Smooth muscle cell (in vitro differentiated cells): Measurements from ENCODE around the gene MAPKAP1. TPM values are rescaled to one million over a fixed set of nuclear protein-coding genes. Genes with fewer than 3 reads are reported as not detected.

ENCODE experiments used
- DNase-seq: peaks from one replicate; lab custom pipeline; 2025; ENCODE audit not compliant: unreplicated experiment; lab: John Stamatoyannopoulos, UW
- H2AFZ ChIP-seq: fragments of 200-600 bp; sonication (generic); 2 replicates; pipeline ENCODE4 v1.6.0; 2016; ENCODE audit warnings: antibody characterized with exemption, low read depth, mild to moderate bottlenecking
- H3F3A ChIP-seq: fragments of 200-600 bp; sonication (generic); 2 replicates; pipeline ENCODE4 v1.6.0; 2017; ENCODE audit warnings: antibody characterized with exemption, low read depth
- H3K27ac ChIP-seq: fragments of 200-600 bp; sonication (generic); 2 replicates; pipeline ENCODE4 v1.5.1; 2016; ENCODE audit warnings: low read depth, mild to moderate bottlenecking
- H3K27me3 ChIP-seq: fragments of 200-600 bp; sonication (generic); 2 replicates; pipeline ENCODE4 v1.6.1; 2016; ENCODE audit warnings: low read depth, mild to moderate bottlenecking
- H3K36me3 ChIP-seq: fragments of 200-600 bp; sonication (generic); 2 replicates; pipeline ENCODE4 v1.5.1; 2016; ENCODE audit warnings: low read depth
- H3K4me1 ChIP-seq: fragments of 200-600 bp; sonication (generic); 2 replicates; pipeline ENCODE4 v1.5.1; 2016; ENCODE audit warnings: low read depth
- H3K4me2 ChIP-seq: fragments of 200-600 bp; sonication (generic); 2 replicates; pipeline ENCODE4 v1.6.0; 2016; ENCODE audit warnings: mild to moderate bottlenecking
- H3K4me3 ChIP-seq: fragments of 200-600 bp; sonication (generic); 2 replicates; pipeline ENCODE4 v1.5.1; 2016; ENCODE audit warnings: mild to moderate bottlenecking
- H3K79me2 ChIP-seq: fragments of 200-600 bp; sonication (generic); 2 replicates; pipeline ENCODE4 v1.6.0; 2016; ENCODE audit warnings: low read depth, mild to moderate bottlenecking
- H3K9ac ChIP-seq: fragments of 200-600 bp; sonication (generic); 2 replicates; pipeline ENCODE4 v1.6.0; 2016; ENCODE audit warnings: low read depth
- H3K9me3 ChIP-seq: fragments of 200-600 bp; sonication (generic); replicated peaks from 2 replicates; pipeline ENCODE4 v1.5.1; 2016; ENCODE audit warnings: low read depth
- H4K20me1 ChIP-seq: fragments of 200-600 bp; sonication (generic); 2 replicates; pipeline ENCODE4 v1.6.0; 2016; ENCODE audit warnings: low read depth
- CTCF ChIP-seq: fragments of 200-600 bp; sonication (generic); IDR thresholded peaks from 2 replicates; pipeline ENCODE4 v1.5.1; 2017; ENCODE audit warnings: borderline replicate concordance, mild to moderate bottlenecking, antibody characterized with exemption; ENCODE audit not compliant: insufficient read depth, poor library complexity, severe bottlenecking
- WGBS: methylation state at CpG from one replicate; pipeline ENCODE4 v1.1.7; 2016; ENCODE audit warnings: low lambda C conversion rate; 5-methylcytosine and 5-hydroxymethylcytosine counted together
- polyA plus RNA-seq: library from polyadenylated mRNA; unstranded; fragments of >200 nt; fragmentation: Nextera tagmentation; extraction: Ambion mirVana; gene quantifications from 2 replicates; pipeline ENCODE4 v1.2.1, GENCODE V29; 2016
- total RNA-seq: library from RNA; depleted of rRNA; stranded (reverse); fragments of >200 nt; gene quantifications from 2 replicates; pipeline ENCODE4 v1.2.3, GENCODE V29; 2014

The MAPKAP1 gene
- total and polyA plus RNA-seq, 2 experiments from 2014 or later = 50.1 to 74.5 TPM

GRCh38 chr9:125470189-125470588, 236.8 kb downstream of the MAPKAP1 start:
- Histone ChIP-seq H3K27me3 (no peaks in the 10 kb centered on the region), H3K79me2 (no peaks in the 10 kb centered on the region), H3K4me1 (peaks cover 41% of the 10 kb centered on the region), H3K4me2 (no peak overlapping the region), H4K20me1 (peaks cover 41% of the 10 kb centered on the region), H3K36me3 (no peaks in the 10 kb centered on the region), H3K27ac (no peak overlapping the region), H3K4me3 (no peak overlapping the region), H3F3A (peaks cover 22% of the 10 kb centered on the region), H3K9me3 (no peaks in the 10 kb centered on the region), H2AFZ (no peak overlapping the region), H3K9ac (no peak overlapping the region)
- TF ChIP-seq CTCF = no peak
- DNase-seq = no peak
- 86% methylated on average over 3 of the region's 3 CpGs for WGBS

GRCh38 chr9:125468646-125469045, 238.4 kb downstream of the MAPKAP1 start:
- 85% methylated on average over 8 of the region's 8 CpGs for WGBS
- H3K4me3 ChIP-seq = no peak overlapping the region

GRCh38 chr9:125467116-125467740, 239.8 kb downstream of the MAPKAP1 start:
- H3K27me3 ChIP-seq = no peaks in the 10 kb centered on the region
- no peaks in the 10 kb centered on the region for H3K36me3 ChIP-seq
- no peak for TF ChIP-seq CTCF
- no peak for DNase-seq
- peaks cover 52% of the 10 kb centered on the region for H3K4me1 ChIP-seq
- no peak overlapping the region for H3K27ac ChIP-seq
- no peak overlapping the region for H3K4me3 ChIP-seq
- no peaks in the 10 kb centered on the region for H3K79me2 ChIP-seq
- peak overlapping the region; percentile 28 for H3K4me2 ChIP-seq
- peaks cover 23% of the 10 kb centered on the region for H4K20me1 ChIP-seq
- no peak overlapping the region for H2AFZ ChIP-seq
- H3K9ac ChIP-seq = no peak overlapping the region
- 56% methylated on average over 7 of the region's 7 CpGs for WGBS
- H3F3A ChIP-seq = peaks cover 20% of the 10 kb centered on the region
- H3K9me3 ChIP-seq = no peaks in the 10 kb centered on the region

More at GRCh38 chr9:125468646-125469045, 238.4 kb downstream of the MAPKAP1 start:
- Histone ChIP-seq H3K9ac (no peak overlapping the region), H3F3A (peaks cover 26% of the 10 kb centered on the region), H3K79me2 (no peaks in the 10 kb centered on the region), H3K27me3 (no peaks in the 10 kb centered on the region), H3K36me3 (no peaks in the 10 kb centered on the region), H3K9me3 (no peaks in the 10 kb centered on the region), H3K27ac (no peak overlapping the region), H4K20me1 (peaks cover 34% of the 10 kb centered on the region), H2AFZ (no peak overlapping the region), H3K4me2 (no peak overlapping the region), H3K4me1 (peaks cover 53% of the 10 kb centered on the region)
- DNase-seq = no peak
- no peak for TF ChIP-seq CTCF

GRCh38 chr9:125466411-125466810, 240.6 kb downstream of the MAPKAP1 start:
- Histone ChIP-seq H3K79me2 (no peaks in the 10 kb centered on the region), H3F3A (peaks cover 20% of the 10 kb centered on the region), H3K27me3 (no peaks in the 10 kb centered on the region), H3K36me3 (no peaks in the 10 kb centered on the region), H2AFZ (no peak overlapping the region), H3K4me1 (peaks cover 58% of the 10 kb centered on the region), H3K9me3 (no peaks in the 10 kb centered on the region), H3K27ac (no peak overlapping the region), H3K4me3 (no peak overlapping the region), H3K4me2 (peak overlapping the region; percentile 28), H3K9ac (no peak overlapping the region), H4K20me1 (peaks cover 15% of the 10 kb centered on the region)
- no peak for TF ChIP-seq CTCF
- WGBS = 43% methylated on average over 5 of the region's 5 CpGs
- DNase-seq = no peak
